Skin of body (tissue), 2 donors: Measurements from ENCODE around the gene MKS1. TPM values are rescaled to one million over a fixed set of nuclear protein-coding genes. Genes with fewer than 3 reads are reported as not detected.
A peak's percentile ranks its signal among the peaks of the same experiment; 100 is the strongest.

ENCODE experiments used
- DNase-seq: peaks from one replicate; lab custom pipeline; 2025; lab: John Stamatoyannopoulos, UW
- total RNA-seq: library from RNA; depleted of rRNA; stranded (reverse); fragments of >200 nt; gene quantifications from one replicate; pipeline ENCODE4 v1.2.3, GENCODE V29; 2014

The MKS1 gene
- 11.0 TPM for total RNA-seq

GRCh38 chr17:58219007-58219788 lies at the start of gene MKS1:
MKS1 (minus strand) TSS chr17:58219255; CDS start chr17:58219230, 25 bp downstream.
- peak; percentile 93 for DNase-seq

DNA sequence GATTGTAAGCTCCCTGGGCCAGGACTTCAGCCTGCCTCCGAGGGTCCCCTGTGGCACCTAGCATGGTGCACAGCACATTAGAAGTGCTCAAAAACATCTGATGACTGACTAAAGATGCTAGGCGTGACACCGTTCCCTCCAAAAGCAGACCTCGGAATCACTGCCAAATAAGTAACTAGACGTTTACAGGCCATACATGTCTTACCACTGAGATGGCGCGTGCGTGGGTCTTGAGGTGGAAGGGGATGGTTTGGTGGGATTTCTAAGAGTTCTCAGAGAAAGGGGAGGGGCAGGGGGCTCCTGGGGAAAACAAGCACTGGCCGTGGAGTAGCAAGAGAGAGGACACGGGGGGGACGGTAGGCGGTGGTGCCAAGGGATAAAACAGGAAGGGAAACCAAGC lies 49.3 kb upstream of the MKS1 start:
- no peak for DNase-seq

DNA sequence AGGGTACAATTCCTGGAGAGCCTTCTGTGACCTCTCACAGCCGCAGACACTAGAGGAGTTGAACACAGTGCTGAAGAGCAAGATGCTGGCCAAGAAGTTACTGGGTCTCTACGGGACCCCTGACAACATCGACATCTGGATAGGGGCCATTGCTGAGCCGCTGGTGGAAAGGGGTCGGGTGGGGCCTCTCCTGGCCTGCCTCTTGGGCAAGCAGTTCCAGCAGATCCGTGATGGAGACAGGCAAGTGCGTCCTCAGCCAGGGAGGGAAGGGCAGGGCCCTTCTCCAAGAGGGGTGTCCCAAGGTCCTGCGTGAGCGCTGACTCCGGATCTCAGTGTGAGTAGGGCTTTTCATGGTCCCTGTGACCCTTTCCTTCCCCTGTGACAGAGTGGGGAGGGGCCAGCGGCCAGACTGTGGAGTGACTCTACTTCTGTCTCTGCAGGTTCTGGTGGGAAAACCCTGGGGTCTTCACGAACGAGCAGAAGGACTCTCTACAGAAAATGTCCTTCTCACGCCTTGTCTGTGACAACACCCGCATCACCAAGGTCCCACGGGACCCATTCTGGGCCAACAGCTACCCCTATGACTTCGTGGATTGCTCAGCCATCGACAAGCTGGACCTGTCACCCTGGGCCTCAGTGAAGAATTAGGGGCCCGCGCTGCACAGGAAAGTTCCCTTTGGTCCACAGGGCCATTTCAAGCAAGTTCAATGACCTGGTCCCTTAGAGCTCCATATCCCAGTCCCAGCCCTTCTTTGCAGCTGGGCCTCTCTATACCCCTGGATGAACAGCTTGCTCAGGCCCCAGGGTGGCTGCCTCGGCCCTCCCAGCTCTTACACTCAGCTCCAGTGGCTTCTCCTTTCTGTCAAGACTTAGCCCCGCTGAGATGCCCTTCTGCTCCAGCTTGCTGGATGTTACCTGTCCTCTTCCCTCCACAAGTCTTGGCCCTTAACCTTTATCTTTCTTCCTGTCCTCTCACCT lies 48.6 kb upstream of the MKS1 start:
- no peak for DNase-seq

DNA sequence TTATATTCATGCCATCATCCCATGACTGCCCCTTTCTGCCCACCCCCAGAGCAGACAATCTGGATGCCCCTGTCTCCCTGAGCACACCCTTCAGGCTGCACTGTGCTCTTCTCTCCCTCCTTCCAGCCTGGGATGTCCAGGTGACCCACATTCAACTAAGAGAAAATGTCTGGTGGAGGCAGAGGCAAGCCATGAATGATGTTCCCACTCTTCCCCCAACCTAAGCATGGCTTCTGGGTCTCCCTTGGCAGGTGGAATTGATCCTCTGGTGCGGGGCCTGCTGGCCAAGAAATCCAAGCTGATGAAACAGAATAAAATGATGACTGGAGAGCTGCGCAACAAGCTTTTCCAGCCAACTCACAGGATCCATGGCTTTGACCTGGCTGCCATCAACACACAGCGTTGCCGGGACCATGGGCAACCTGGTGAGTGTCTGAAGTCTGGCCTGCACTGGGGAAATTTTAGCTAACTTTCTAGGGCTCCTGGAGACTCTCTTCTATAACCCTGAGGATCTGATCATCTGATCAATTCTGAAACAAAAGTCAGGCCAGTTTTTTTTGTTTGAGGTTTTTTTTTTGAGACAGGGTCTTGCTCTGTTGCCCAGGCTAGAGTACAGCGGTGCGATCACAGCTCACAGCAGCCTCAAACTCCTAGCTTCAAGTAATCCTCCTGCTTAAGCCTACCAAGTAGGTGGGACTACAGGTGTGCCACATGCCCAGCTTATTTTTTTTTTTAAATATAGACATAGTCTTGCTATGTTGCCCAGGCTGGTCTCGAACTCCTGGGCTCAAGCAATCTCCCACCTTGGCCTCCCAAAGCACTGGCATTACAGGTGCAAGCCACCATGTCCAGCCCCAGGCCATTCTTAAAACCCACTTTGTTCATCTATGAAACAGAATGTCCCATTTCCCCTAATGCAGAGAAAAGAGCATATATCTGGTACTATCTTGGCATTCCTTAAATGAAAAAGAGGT lies 47.1 kb upstream of the MKS1 start:
- no peak for DNase-seq

GRCh38 chr17:58265271-58265670 lies 46.2 kb upstream of the MKS1 start:
- no peak for DNase-seq

DNA sequence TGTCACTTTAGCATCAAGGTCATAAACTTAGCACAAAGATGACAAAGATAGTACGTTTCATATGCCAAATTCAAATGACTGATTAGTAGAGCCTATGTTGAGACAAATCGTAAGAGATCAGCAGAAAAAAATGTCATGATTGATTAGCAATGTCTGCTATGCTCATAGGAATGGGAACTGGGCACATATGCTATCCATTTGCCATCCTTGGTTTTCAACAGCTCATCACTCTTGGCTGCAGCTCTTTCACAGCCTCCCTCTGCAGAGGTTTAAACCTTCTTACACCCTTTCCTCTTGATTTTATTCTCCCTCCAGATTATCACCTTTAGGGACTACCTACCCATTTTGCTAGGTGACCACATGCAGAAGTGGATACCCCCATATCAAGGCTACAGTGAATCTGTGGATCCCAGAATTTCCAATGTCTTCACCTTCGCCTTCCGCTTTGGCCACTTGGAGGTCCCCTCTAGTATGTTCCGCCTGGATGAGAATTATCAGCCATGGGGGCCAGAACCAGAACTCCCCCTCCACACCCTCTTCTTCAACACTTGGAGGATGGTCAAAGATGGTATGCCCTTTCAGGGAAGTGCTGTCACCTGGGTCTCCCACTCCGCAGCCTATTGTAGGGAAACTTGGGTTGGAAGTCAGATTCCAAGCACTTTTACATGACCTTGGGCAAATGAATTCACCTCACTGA lies 45.5 kb upstream of the MKS1 start:
- DNase-seq, result no peak

GRCh38 chr17:58263773-58264172 lies 44.7 kb upstream of the MKS1 start:
- DNase-seq, result no peak

DNA sequence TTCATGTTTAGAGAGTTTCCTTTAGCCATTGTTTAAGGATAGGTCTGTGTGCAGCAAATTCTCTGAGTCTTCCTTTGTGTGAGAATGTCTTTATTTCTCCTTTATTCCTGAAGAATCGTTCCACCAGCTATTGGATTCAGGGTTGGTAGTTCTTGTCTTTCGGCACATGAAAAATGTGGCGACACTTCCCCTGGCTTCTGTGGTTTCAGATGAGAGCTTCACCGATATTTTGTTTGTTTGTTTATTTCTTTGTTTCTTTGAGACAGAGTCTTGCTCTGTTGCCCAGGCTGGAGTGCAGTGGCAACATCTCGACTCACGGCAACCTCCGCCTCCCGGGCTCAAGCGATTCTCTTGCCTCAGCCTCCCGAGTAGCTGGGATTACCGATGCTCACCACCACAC lies 43.1 kb upstream of the MKS1 start:
- no peak for DNase-seq

DNA sequence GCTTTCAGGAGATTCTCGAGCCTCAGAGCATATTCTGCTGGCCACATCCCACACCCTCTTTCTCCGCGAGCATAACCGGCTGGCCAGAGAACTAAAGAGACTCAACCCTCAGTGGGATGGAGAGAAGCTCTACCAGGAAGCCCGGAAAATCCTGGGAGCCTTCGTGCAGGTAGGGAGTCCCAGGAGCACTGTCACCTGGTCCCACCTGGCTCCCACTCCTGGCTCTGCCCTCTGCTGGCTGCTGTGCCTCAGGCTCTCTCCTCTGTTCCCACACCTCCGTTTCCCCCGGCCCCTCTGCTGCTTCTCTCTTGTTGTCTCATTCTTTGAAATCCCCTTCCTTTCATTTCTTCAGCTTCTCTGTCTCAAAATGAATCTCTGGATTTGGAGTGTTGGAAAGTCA lies 35.7 kb upstream of the MKS1 start:
- no peak for DNase-seq

GRCh38 chr17:58253082-58253481 lies 34.0 kb upstream of the MKS1 start:
- no peak for DNase-seq

- DNase-seq, result no peak
Observed at GRCh38 chr17:58252141-58252540, 33.1 kb upstream of the MKS1 start.

DNA sequence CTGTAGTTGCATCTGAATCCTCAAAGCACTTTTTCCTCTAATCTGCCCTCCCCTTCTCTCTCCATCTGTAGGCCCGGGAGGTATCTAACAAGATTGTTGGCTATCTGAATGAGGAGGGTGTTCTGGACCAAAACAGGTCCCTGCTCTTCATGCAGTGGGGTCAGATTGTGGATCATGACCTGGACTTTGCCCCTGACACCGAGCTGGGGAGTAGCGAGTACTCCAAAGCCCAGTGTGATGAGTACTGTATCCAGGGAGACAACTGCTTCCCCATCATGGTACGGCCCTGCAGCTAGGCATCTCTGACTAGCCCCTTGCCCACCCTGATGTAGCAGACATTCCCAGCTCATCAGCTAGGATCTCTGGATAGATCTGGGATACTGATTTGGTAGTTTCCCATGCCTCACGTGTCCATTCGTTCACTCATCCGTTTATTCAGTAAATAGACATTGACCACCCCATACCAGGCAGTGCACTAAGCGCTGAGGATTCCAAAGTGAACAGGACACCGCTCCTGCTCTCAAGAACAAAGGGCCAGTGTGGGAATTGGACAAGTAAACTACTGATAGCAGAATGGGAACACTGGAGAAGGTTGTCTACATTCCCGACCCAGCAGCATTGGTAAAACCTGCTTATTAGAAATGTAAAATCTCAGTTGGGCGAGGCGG lies 31.4 kb upstream of the MKS1 start:
- no peak for DNase-seq

- peak; percentile 15 for DNase-seq
Observed at GRCh38 chr17:58249270-58250133, 30.4 kb upstream of the MKS1 start.

- no peak for DNase-seq
Observed at GRCh38 chr17:58248955-58249269, 29.9 kb upstream of the MKS1 start.

GRCh38 chr17:58247511-58248363 lies 28.7 kb upstream of the MKS1 start:
- no peak for DNase-seq

DNA sequence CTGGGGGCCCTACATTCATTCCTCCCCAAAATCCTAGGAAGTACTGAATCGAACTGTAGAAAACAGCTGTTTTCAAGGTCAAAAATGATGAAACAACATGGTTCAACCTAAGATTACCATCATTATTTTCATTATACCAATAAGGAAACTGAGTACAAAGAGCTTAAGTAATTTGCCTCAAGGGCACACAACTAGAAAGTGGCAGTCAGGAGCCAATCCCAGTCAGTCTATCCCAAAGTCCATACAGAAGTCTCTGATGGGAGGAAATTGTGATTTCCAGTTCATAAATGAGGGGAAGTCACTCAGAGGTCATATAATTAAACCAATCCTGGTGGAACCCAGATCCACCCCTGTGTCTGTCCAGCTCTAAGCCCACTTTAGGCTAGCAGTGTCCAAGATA lies 27.7 kb upstream of the MKS1 start:
- no peak for DNase-seq

DNA sequence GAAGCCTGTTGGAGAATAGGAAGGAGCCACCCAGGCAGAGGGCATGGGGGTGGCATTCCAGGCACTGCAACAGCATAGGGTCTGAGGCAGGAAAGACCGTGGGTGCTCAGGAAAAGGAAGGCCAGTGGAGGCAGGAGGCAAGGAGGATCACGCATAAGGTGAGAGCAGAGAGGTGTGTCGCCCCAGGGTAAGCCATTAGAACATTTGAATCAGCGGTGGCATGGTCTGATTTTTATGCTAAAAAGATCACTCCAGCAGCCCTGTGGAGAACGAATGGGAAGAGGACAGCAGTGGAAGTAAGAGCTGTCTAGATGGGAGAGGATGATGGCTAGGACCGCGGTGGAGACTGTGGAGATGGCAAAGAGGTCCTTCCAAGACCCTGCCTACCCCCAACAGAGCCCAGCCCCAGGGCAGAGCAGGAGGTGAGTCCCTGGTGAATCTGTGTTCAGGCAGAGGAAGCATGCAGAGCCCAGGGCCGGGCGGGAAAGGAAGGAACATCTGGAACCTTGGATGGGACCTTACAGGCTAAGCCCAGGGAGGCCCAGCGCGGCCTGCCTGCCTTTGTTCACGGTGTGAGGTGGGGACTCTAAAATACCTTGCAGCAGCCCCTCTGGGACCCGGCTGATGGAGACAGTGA lies 27.2 kb upstream of the MKS1 start:
- no peak for DNase-seq
